ENCODE data around the gene PTPRZ1. TPM values are rescaled to one million over a fixed set of nuclear protein-coding genes. Genes with fewer than 3 reads are reported as not detected.
A peak's percentile ranks its signal among the peaks of the same experiment; 100 is the strongest.

Gene PTPRZ1
- total RNA-seq, 1 experiment from 2014 or later, result 74.2 TPM

- peak overlapping the region in 1 of 3 experiments; percentile 77; a peak in 4 of 7 replicates for H3K27ac Mint-ChIP-seq
- Histone ChIP-seq H3K14ac (ENCODE audit: insufficient read depth, low read length) (no peak overlapping the region), H4K20me1 (ENCODE audit: control insufficient read depth, insufficient read depth, insufficient read length) (no peaks in the 10 kb centered on the region), H2AFZ (ENCODE audit: low read length) (no peak overlapping the region), H3K18ac (ENCODE audit: insufficient read length, low read depth, low read length) (no peak overlapping the region), H4K8ac (replicated peaks; ENCODE audit: insufficient read length, low read depth, low read length) (no peak overlapping the region), H3K4ac (ENCODE audit: low read depth, low read length) (no peak overlapping the region), H2BK120ac (ENCODE audit: low read depth, low read length, poor library complexity, severe bottlenecking) (no peak overlapping the region), H4K5ac (ENCODE audit: insufficient read length, low read depth, low read length) (no peak overlapping the region), H2BK15ac (ENCODE audit: low read depth, low read length) (no peak overlapping the region), H3K79me1 (ENCODE audit: insufficient read depth, low read depth, low read length, poor library complexity, severe bottlenecking) (peaks cover 2% of the 10 kb centered on the region), H2BK20ac (ENCODE audit: low read depth, low read length, poor library complexity, severe bottlenecking) (no peak overlapping the region), H2AK5ac (ENCODE audit: insufficient read length, low read length) (no peak overlapping the region), H3K4me2 (ENCODE audit: insufficient read depth, insufficient read length, low read length) (peak overlapping the region; percentile 30), H3T11ph (ENCODE audit: low read length) (no peak overlapping the region), H3K4me1 (ENCODE audit: insufficient read depth, low read length) (peaks cover 22% of the 10 kb centered on the region), H2BK5ac (ENCODE audit: insufficient read length, low read length) (no peak overlapping the region), H4K91ac (ENCODE audit: insufficient read length, low read depth, low read length) (no peak overlapping the region), H3K79me2 (ENCODE audit: insufficient read depth, low read length) (peaks cover 61% of the 10 kb centered on the region), H3K9me3 (ENCODE audit: control insufficient read depth, low read depth, low read length) (no peaks in the 10 kb centered on the region), H3K27me3 (ENCODE audit: insufficient read depth, low read length) (no peaks in the 10 kb centered on the region; the same call in 1 of the 2 replicates), H3K27ac (ENCODE audit: insufficient read length, low read depth, low read length) (no peak overlapping the region), H3K9ac (ENCODE audit: extremely low read depth, insufficient read length, low read length) (peak overlapping the region; percentile 40), H3K56ac (ENCODE audit: insufficient read length, low read depth, low read length) (no peak overlapping the region), H2BK12ac (ENCODE audit: insufficient read length, low read depth, low read length) (no peak overlapping the region), H3K23ac (ENCODE audit: insufficient read length, low read depth, low read length) (no peak overlapping the region), H3K23me2 (ENCODE audit: insufficient read length, low read depth, low read length, poor library complexity, severe bottlenecking) (peaks cover 4% of the 10 kb centered on the region)
- H3K4me3 Mint-ChIP-seq, result peak overlapping the region; percentile 1 to 49; a peak in 4 of 5 replicates
- H3K36me3 Mint-ChIP-seq (ENCODE audit: insufficient read depth in 1 of 3, low read depth in 3 of 3), result peaks cover 11% of the 10 kb centered on the region in 3 experiments
- TF ChIP-seq, protein P1, sequence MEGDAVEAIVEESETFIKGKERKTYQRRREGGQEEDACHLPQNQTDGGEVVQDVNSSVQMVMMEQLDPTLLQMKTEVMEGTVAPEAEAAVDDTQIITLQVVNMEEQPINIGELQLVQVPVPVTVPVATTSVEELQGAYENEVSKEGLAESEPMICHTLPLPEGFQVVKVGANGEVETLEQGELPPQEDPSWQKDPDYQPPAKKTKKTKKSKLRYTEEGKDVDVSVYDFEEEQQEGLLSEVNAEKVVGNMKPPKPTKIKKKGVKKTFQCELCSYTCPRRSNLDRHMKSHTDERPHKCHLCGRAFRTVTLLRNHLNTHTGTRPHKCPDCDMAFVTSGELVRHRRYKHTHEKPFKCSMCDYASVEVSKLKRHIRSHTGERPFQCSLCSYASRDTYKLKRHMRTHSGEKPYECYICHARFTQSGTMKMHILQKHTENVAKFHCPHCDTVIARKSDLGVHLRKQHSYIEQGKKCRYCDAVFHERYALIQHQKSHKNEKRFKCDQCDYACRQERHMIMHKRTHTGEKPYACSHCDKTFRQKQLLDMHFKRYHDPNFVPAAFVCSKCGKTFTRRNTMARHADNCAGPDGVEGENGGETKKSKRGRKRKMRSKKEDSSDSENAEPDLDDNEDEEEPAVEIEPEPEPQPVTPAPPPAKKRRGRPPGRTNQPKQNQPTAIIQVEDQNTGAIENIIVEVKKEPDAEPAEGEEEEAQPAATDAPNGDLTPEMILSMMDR (conservative IDR thresholded peaks at IDR 0.05), result no peak
- no peaks in the 10 kb centered on the region for H3K27me3 Mint-ChIP-seq (ENCODE audit: low read depth)
- DNase-seq, result no peak
- peaks cover 0 to 4% of the 10 kb centered on the region in 2 experiments; a peak in 2 of 5 replicates for H3K9me3 Mint-ChIP-seq
- peaks cover 65 to 70% of the 10 kb centered on the region in 2 experiments for H3K4me1 Mint-ChIP-seq
- no CpG with 5 or more reads among the region's 5 CpGs for WGBS (ENCODE audit: extremely low coverage, insufficient read length, low lambda C conversion rate)
These were observed 3.9 kb downstream of the PTPRZ1 start for GRCh38 chr7:121876656-121877500.
